C4-2B (cell line): ENCODE results near the gene HSPBP1.

Experiments
- CTCF ChIP-seq: fragments of 450-650 bp; conservative IDR thresholded peaks from 2 replicates; pipeline ENCODE4 v1.5.1; 2017; ENCODE audit warnings: mild to moderate bottlenecking
- ZFX ChIP-seq: fragments of 450-650 bp; IDR thresholded peaks from 2 replicates; pipeline ENCODE4 v1.6.1; 2017

- no peak for TF ChIP-seq CTCF
- TF ChIP-seq ZFX: no peak
These were observed 20.1 kb upstream of the HSPBP1 start for GRCh38 chr19:55299991-55300390.
